Panc1 (cell line): ENCODE results near the gene HOXA10.

Experiments used
- CTCF ChIP-seq: fragments of 450-650 bp; IDR thresholded peaks from 2 replicates; pipeline ENCODE4 v1.5.1; 2017; ENCODE audit warnings: mild to moderate bottlenecking
- POLR2AphosphoS5 ChIP-seq: IDR thresholded peaks from 2 replicates; pipeline ENCODE4 v1.6.1; 2012; ENCODE audit warnings: mild to moderate bottlenecking, low read depth, low read length, moderate library complexity

- no peak for TF ChIP-seq CTCF
- TF ChIP-seq POLR2AphosphoS5, result no peak
Observed at GRCh38 chr7:27208998-27209397, 34.9 kb upstream of the HOXA10 start.
